CD4-positive, CD25-positive, alpha-beta regulatory T cell (primary cell): ENCODE data around the gene ZNF217. TPM values are rescaled to one million over a fixed set of nuclear protein-coding genes. Genes with fewer than 3 reads are reported as not detected.
"Not testable (repeated sequence)": the region's sequence is repeated elsewhere in the genome, so short reads cannot be mapped to it uniquely, and the experiment has no call there.

Source experiments
- ATAC-seq, 2 donors: fragments of 150-1000 bp; cut with Tn5 transposase; one replicate each; pipeline ENCODE4 v1.10.0; 2021; ENCODE audit warnings: low read depth in 2 of 2, moderate number of reproducible peaks in 2 of 2, moderate library complexity in 1 of 2
- DNase-seq, 3 donors: peaks; one replicate each; pipeline versions ENCODE4 v3.0.0 to v3.0.0-alpha.2; 2012 to 2022; ENCODE audit warnings: mixed read lengths in 1 of 3
- H3K27ac ChIP-seq: one replicate; pipeline ENCODE4 v1.7.0; 2013; ENCODE audit warnings: mild to moderate bottlenecking, low read length; ENCODE audit not compliant: insufficient read depth, poor library complexity, severe bottlenecking
- H3K27me3 ChIP-seq: one replicate; pipeline ENCODE4 v1.7.0; 2013; ENCODE audit warnings: low read length; ENCODE audit not compliant: control insufficient read depth, insufficient read depth
- H3K36me3 ChIP-seq: one replicate; pipeline ENCODE4 v1.7.0; 2013; ENCODE audit warnings: mild to moderate bottlenecking, low read length, moderate library complexity; ENCODE audit not compliant: control insufficient read depth, insufficient read depth
- H3K4me1 ChIP-seq: 2 replicates; pipeline ENCODE4 v1.7.0; 2013; ENCODE audit warnings: mild to moderate bottlenecking, low read length; ENCODE audit not compliant: insufficient read depth, control insufficient read depth, poor library complexity, severe bottlenecking
- H3K4me3 ChIP-seq: one replicate; pipeline ENCODE4 v1.7.0; 2013; ENCODE audit warnings: low read depth, mild to moderate bottlenecking, low read length, moderate library complexity
- H3K9me3 ChIP-seq, 2 experiments: 1 replicate in 1 of 2; 2 replicates in 1 of 2; pipeline ENCODE4 v1.7.0; 2013; ENCODE audit warnings: low read length in 2 of 2, mild to moderate bottlenecking in 1 of 2, moderate library complexity in 1 of 2; ENCODE audit not compliant: control insufficient read depth in 2 of 2
- H3K27ac Mint-ChIP-seq, 3 donors: one replicate each; pipeline ENCODE4 v1.8.0; 2020 to 2022; ENCODE audit warnings: mild to moderate bottlenecking in 3 of 3, mixed read lengths in 3 of 3, moderate library complexity in 2 of 3
- H3K27me3 Mint-ChIP-seq: one replicate; pipeline ENCODE4 v1.8.0; 2022; ENCODE audit warnings: mild to moderate bottlenecking, mixed read lengths
- H3K36me3 Mint-ChIP-seq: one replicate; pipeline ENCODE4 v1.8.0; 2020; ENCODE audit warnings: mixed read lengths
- H3K4me1 Mint-ChIP-seq, 4 donors: one replicate each; pipeline ENCODE4 v1.8.0; 2020 to 2022; ENCODE audit warnings: mixed read lengths in 4 of 4, mild to moderate bottlenecking in 1 of 4
- H3K4me3 Mint-ChIP-seq, 4 donors: one replicate each; pipeline ENCODE4 v1.8.0; 2020 to 2022; ENCODE audit warnings: mild to moderate bottlenecking in 4 of 4, mixed read lengths in 4 of 4, moderate library complexity in 3 of 4
- H3K9me3 Mint-ChIP-seq, 7 donors: one replicate each; pipeline ENCODE4 v1.8.0; 2020 to 2022; ENCODE audit warnings: mixed read lengths in 7 of 7, mild to moderate bottlenecking in 3 of 7, moderate library complexity in 2 of 7
- polyA plus RNA-seq, 4 donors: library from polyadenylated mRNA; unstranded; fragments of 300-500 nt; fragmentation: Illumina TruSeq; gene quantifications; one replicate each; pipeline ENCODE4 v1.2.3, GENCODE V29; 2021
- total RNA-seq: library from RNA; stranded (reverse); gene quantifications from one replicate; pipeline ENCODE4 v1.2.3, GENCODE V29; 2022

ZNF217 gene
- total and polyA plus RNA-seq, 5 donors from 2014 or later: 15.6 to 70.9 (median 18.4) TPM

- Mint-ChIP-seq H3K4me3 (peak overlapping the region; percentile 92 to 98 (median 96)), H3K9me3 (peaks cover 0 to 4% (median 0%) of the 10 kb centered on the region in 7 donors), H3K27ac (peak overlapping the region; percentile 88 to 92 (median 90)), H3K4me1 (peaks cover 31 to 58% (median 45%) of the 10 kb centered on the region in 4 donors), H3K27me3 (no peaks in the 10 kb centered on the region), H3K36me3 (no peaks in the 10 kb centered on the region)
- Histone ChIP-seq H3K9me3 (no peaks in the 10 kb centered on the region), H3K4me3 (peak overlapping the region; percentile 82), H3K36me3 (no peaks in the 10 kb centered on the region), H3K27ac (peak overlapping the region; percentile 90), H3K27me3 (no peaks in the 10 kb centered on the region), H3K4me1 (peaks cover 34% of the 10 kb centered on the region)
- ATAC-seq: peak; percentile 74
- peak; percentile 93 to 96 (median 95) for DNase-seq
Observed at GRCh38 chr20:53594068-53595017, 704 bp upstream of the ZNF217 start.

GRCh38 chr20:53592992-53593465 is 610 bp downstream of the ZNF217 start:
- Histone ChIP-seq H3K4me3 (peak overlapping the region; percentile 88), H3K36me3 (no peaks in the 10 kb centered on the region), H3K27me3 (no peaks in the 10 kb centered on the region), H3K4me1 (peaks cover 28% of the 10 kb centered on the region), H3K9me3 (no peaks in the 10 kb centered on the region), H3K27ac (peak overlapping the region; percentile 90)
- Mint-ChIP-seq H3K27me3 (no peaks in the 10 kb centered on the region), H3K36me3 (no peaks in the 10 kb centered on the region), H3K9me3 (peaks cover 0 to 4% (median 0%) of the 10 kb centered on the region in 7 donors), H3K4me1 (peaks cover 30 to 52% (median 45%) of the 10 kb centered on the region in 4 donors), H3K4me3 (peak overlapping the region; percentile 94 to 98 (median 96)), H3K27ac (peak overlapping the region; percentile 83 to 96 (median 86))
- no peak for ATAC-seq
- DNase-seq: peak in 1 of 3 donors; percentile 43

- H3K27me3 Mint-ChIP-seq, ATAC-seq: not testable (repeated sequence)
Observed at GRCh38 chr20:53592454-53592991, 1.1 kb downstream of the ZNF217 start.

GRCh38 chr20:53591941-53592441 is 1.6 kb downstream of the ZNF217 start:
- H3K27me3 ChIP-seq, H3K9me3 ChIP-seq, H3K9me3 Mint-ChIP-seq, ATAC-seq, H3K36me3 ChIP-seq, H3K36me3 Mint-ChIP-seq, H3K27me3 Mint-ChIP-seq: not testable (repeated sequence)
- Mint-ChIP-seq H3K4me3 (peak overlapping the region; percentile 94 to 98 (median 96)), H3K27ac (peak overlapping the region; percentile 86 to 99 (median 96)), H3K4me1 (peaks cover 21 to 47% (median 41%) of the 10 kb centered on the region in 4 donors)
- peak in 1 of 3 donors; percentile 32 for DNase-seq
- peaks cover 30% of the 10 kb centered on the region for H3K4me1 ChIP-seq
- H3K4me3 ChIP-seq: peak overlapping the region; percentile 88
- H3K27ac ChIP-seq: peak overlapping the region; percentile 90

More at GRCh38 chr20:53592454-53592991, 1.1 kb downstream of the ZNF217 start:
- H3K27ac ChIP-seq: peak overlapping the region; percentile 90
- peak; percentile 40 to 71 (median 47) for DNase-seq
- not testable (repeated sequence) for H3K36me3 ChIP-seq, H3K36me3 Mint-ChIP-seq, H3K27me3 ChIP-seq, H3K9me3 Mint-ChIP-seq, H3K9me3 ChIP-seq
- peaks cover 28% of the 10 kb centered on the region for H3K4me1 ChIP-seq
- H3K4me3 ChIP-seq: peak overlapping the region; percentile 88
- H3K27ac Mint-ChIP-seq: peak overlapping the region; percentile 83 to 96 (median 86)
- peak overlapping the region; percentile 94 to 98 (median 96) for H3K4me3 Mint-ChIP-seq
- H3K4me1 Mint-ChIP-seq: peaks cover 25 to 47% (median 41%) of the 10 kb centered on the region in 4 donors

GRCh38 chr20:53591206-53591741 is 2.4 kb downstream of the ZNF217 start:
- H3K36me3 Mint-ChIP-seq, H3K27me3 ChIP-seq, H3K9me3 ChIP-seq, ATAC-seq, H3K27me3 Mint-ChIP-seq, H3K9me3 Mint-ChIP-seq, H3K36me3 ChIP-seq: not testable (repeated sequence)
- H3K4me1 Mint-ChIP-seq: peaks cover 21 to 47% (median 43%) of the 10 kb centered on the region in 4 donors
- H3K4me1 ChIP-seq: peaks cover 32% of the 10 kb centered on the region
- DNase-seq: peak in 1 of 3 donors; percentile 44
- H3K4me3 ChIP-seq: peak overlapping the region; percentile 88
- H3K27ac Mint-ChIP-seq: peak overlapping the region; percentile 86 to 99 (median 96)
- H3K27ac ChIP-seq: peak overlapping the region; percentile 90
- peak overlapping the region; percentile 94 to 98 (median 96) for H3K4me3 Mint-ChIP-seq

GRCh38 chr20:53590608-53591007 is 3.0 kb downstream of the ZNF217 start:
- not testable (repeated sequence) for H3K9me3 ChIP-seq, H3K9me3 Mint-ChIP-seq, DNase-seq, H3K36me3 ChIP-seq, ATAC-seq, H3K36me3 Mint-ChIP-seq, H3K27me3 Mint-ChIP-seq, H3K27me3 ChIP-seq
- H3K27ac Mint-ChIP-seq: peak overlapping the region; percentile 86 to 99 (median 96)
- peak overlapping the region; percentile 90 for H3K27ac ChIP-seq
- H3K4me1 ChIP-seq: peaks cover 37% of the 10 kb centered on the region
- peaks cover 26 to 48% (median 44%) of the 10 kb centered on the region in 4 donors for H3K4me1 Mint-ChIP-seq
- H3K4me3 ChIP-seq: peak overlapping the region; percentile 88
- peak overlapping the region; percentile 94 to 98 (median 96) for H3K4me3 Mint-ChIP-seq

GRCh38 chr20:53590122-53590521 is 3.5 kb downstream of the ZNF217 start:
- Histone ChIP-seq H3K4me1 (peaks cover 41% of the 10 kb centered on the region), H3K27ac (peak overlapping the region; percentile 90), H3K4me3 (peak overlapping the region; percentile 88)
- not testable (repeated sequence) for H3K27me3 Mint-ChIP-seq, H3K9me3 ChIP-seq, H3K36me3 Mint-ChIP-seq, H3K9me3 Mint-ChIP-seq, H3K36me3 ChIP-seq, H3K27me3 ChIP-seq, DNase-seq, ATAC-seq
- Mint-ChIP-seq H3K4me3 (peak overlapping the region; percentile 94 to 98 (median 96)), H3K4me1 (peaks cover 29 to 50% (median 47%) of the 10 kb centered on the region in 4 donors), H3K27ac (peak overlapping the region; percentile 86 to 99 (median 96))
